Liver (tissue), 9 donors: ENCODE data around the gene EFNA2. TPM values are rescaled to one million over a fixed set of nuclear protein-coding genes. Genes with fewer than 3 reads are reported as not detected.

ENCODE experiments used
- DNase-seq: peaks from one replicate; pipeline ENCODE4 v3.0.0-alpha.2; 2017; ENCODE audit warnings: low spot score
- H3K27ac ChIP-seq, 2 donors: one replicate each; pipeline ENCODE4 v1.7.0; 2013; ENCODE audit warnings: inconsistent platforms in 2 of 2, low read length in 2 of 2, control low read depth in 1 of 2, low read depth in 1 of 2, mild to moderate bottlenecking in 1 of 2
- H3K27me3 ChIP-seq, 4 donors: one replicate each; pipeline versions ENCODE4 v1.6.1 to v1.7.0; 2013; ENCODE audit warnings: low read length in 3 of 4, inconsistent platforms in 1 of 4, mild to moderate bottlenecking in 1 of 4, moderate library complexity in 1 of 4; ENCODE audit not compliant: control insufficient read depth in 4 of 4, insufficient read depth in 4 of 4
- H3K36me3 ChIP-seq, 4 donors: one replicate each; pipeline versions ENCODE4 v1.6.1 to v1.7.0; 2013; ENCODE audit warnings: low read length in 3 of 4, mild to moderate bottlenecking in 3 of 4, low read depth in 1 of 4, moderate library complexity in 1 of 4; ENCODE audit not compliant: control insufficient read depth in 4 of 4, insufficient read depth in 3 of 4
- H3K4me1 ChIP-seq, 4 donors: one replicate each; pipeline versions ENCODE4 v1.6.1 to v1.7.0; 2013; ENCODE audit warnings: low read length in 3 of 4, mild to moderate bottlenecking in 3 of 4, moderate library complexity in 1 of 4; ENCODE audit not compliant: control insufficient read depth in 4 of 4, insufficient read depth in 4 of 4
- H3K4me3 ChIP-seq, 3 donors: one replicate each; pipeline versions ENCODE4 v1.6.1 to v1.7.0; 2013; ENCODE audit warnings: low read length in 3 of 3, control low read depth in 1 of 3, low read depth in 1 of 3, mild to moderate bottlenecking in 1 of 3
- H3K9ac ChIP-seq, 2 donors: one replicate each; pipeline ENCODE4 v1.7.0; 2013; ENCODE audit warnings: low read length in 2 of 2, mild to moderate bottlenecking in 2 of 2, moderate library complexity in 2 of 2, control low read depth in 1 of 2, low read depth in 1 of 2
- H3K9me3 ChIP-seq, 4 donors: one replicate each; pipeline versions ENCODE4 v1.6.1 to v1.7.0; 2013; ENCODE audit warnings: low read length in 3 of 4; ENCODE audit not compliant: control insufficient read depth in 4 of 4
- EGR1 ChIP-seq, 2 donors: IDR thresholded peaks; 2 replicates each; pipeline ENCODE4 v1.6.1; 2016 to 2018; ENCODE audit warnings: antibody characterized with exemption in 2 of 2, low read depth in 2 of 2
- FOXA1 ChIP-seq: IDR thresholded peaks from 2 replicates; pipeline ENCODE4 v1.6.1; 2016; ENCODE audit warnings: antibody characterized with exemption
- FOXA2 ChIP-seq: IDR thresholded peaks from 2 replicates; pipeline ENCODE4 v1.6.1; 2016; ENCODE audit warnings: antibody characterized with exemption
- GABPA ChIP-seq, 2 donors: IDR thresholded peaks in 1 of 2; conservative IDR thresholded peaks in 1 of 2; 2 replicates each; pipeline ENCODE4 v1.6.1; 2016; ENCODE audit warnings: antibody characterized with exemption in 2 of 2, mild to moderate bottlenecking in 1 of 2, moderate library complexity in 1 of 2
- HNF4A ChIP-seq, 2 donors: conservative IDR thresholded peaks; 2 replicates each; pipeline ENCODE4 v1.6.1; 2016; ENCODE audit warnings: antibody characterized with exemption in 2 of 2, mild to moderate bottlenecking in 2 of 2
- HNF4G ChIP-seq: IDR thresholded peaks from 2 replicates; pipeline ENCODE4 v1.6.1; 2016; ENCODE audit warnings: antibody characterized with exemption
- JUND ChIP-seq, 2 donors: IDR thresholded peaks; 2 replicates each; pipeline ENCODE4 v1.6.1; 2016; ENCODE audit warnings: antibody characterized with exemption in 2 of 2
- NR2F2 ChIP-seq: IDR thresholded peaks from 2 replicates; pipeline ENCODE4 v1.6.1; 2016; ENCODE audit warnings: antibody characterized with exemption
- RAD21 ChIP-seq, 2 donors: IDR thresholded peaks; 2 replicates each; pipeline ENCODE4 v1.6.1; 2016; ENCODE audit warnings: antibody characterized with exemption in 2 of 2, mild to moderate bottlenecking in 2 of 2
- RXRA ChIP-seq, 2 donors: IDR thresholded peaks; 2 replicates each; pipeline ENCODE4 v1.6.1; 2017 to 2018; ENCODE audit warnings: antibody characterized with exemption in 2 of 2, mild to moderate bottlenecking in 1 of 2
- SP1 ChIP-seq: IDR thresholded peaks from 2 replicates; pipeline ENCODE4 v1.6.1; 2018; ENCODE audit warnings: antibody characterized with exemption, mild to moderate bottlenecking
- TAF1 ChIP-seq: conservative IDR thresholded peaks from 2 replicates; pipeline ENCODE4 v1.6.1; 2016; ENCODE audit warnings: antibody characterized with exemption, mild to moderate bottlenecking
- YY1 ChIP-seq: IDR thresholded peaks from 2 replicates; pipeline ENCODE4 v1.6.1; 2016; ENCODE audit warnings: antibody characterized with exemption, mild to moderate bottlenecking
- WGBS: extraction: QIAGEN DNeasy Blood & Tissue Kit; methylation state at CpG from one replicate; pipeline ENCODE4 v1.1.7; 2013; 5-methylcytosine and 5-hydroxymethylcytosine counted together
- polyA plus RNA-seq, 2 donors: library from polyadenylated mRNA; stranded (reverse) in 1 of 2; unstranded in 1 of 2; fragments of 200-250 nt in 1 of 2; fragments of >200 nt in 1 of 2; fragmentation: Nextera tagmentation in 1 of 2; extraction: Ambion mirVana in 1 of 2; gene quantifications; one replicate each; pipeline versions ENCODE4 v1.2.1 to v1.2.3, GENCODE V29; 2013 to 2015
- total RNA-seq, 2 donors: library from RNA; depleted of rRNA; stranded (reverse); fragments of >200 nt; gene quantifications; one replicate each; pipeline ENCODE4 v1.2.3, GENCODE V29; 2014
- TF ChIP-seq, protein P1 (sequence below): IDR thresholded peaks from 2 replicates; pipeline ENCODE4 v1.6.1; 2016; ENCODE audit warnings: antibody characterized with exemption
- TF ChIP-seq, protein P2 (sequence below): IDR thresholded peaks from 2 replicates; pipeline ENCODE4 v1.6.1; 2016; ENCODE audit warnings: antibody characterized with exemption, mild to moderate bottlenecking
- TF ChIP-seq, protein P3 (sequence below): IDR thresholded peaks from 2 replicates; pipeline ENCODE4 v1.6.1; 2016; ENCODE audit warnings: antibody characterized with exemption
- TF ChIP-seq, protein P4 (sequence below): IDR thresholded peaks from 2 replicates; pipeline ENCODE4 v1.6.1; 2016; ENCODE audit warnings: antibody characterized with exemption
- TF ChIP-seq, protein P5 (sequence below): fragments of 150-350 bp; IDR thresholded peaks from 2 replicates; pipeline ENCODE4 v1.5.1; 2017; ENCODE audit warnings: improper control_type of control experiment, low read depth, low read length; ENCODE audit not compliant: missing input control
- donor health status: healthy.
- donor health status: healthy.
- donor health status: healthy.
- donor health status: healthy.
- donor health status: healthy.

Gene EFNA2
- total and polyA plus RNA-seq, 4 donors = 0.98 to 9.8 (median 4.3) TPM

DNA sequence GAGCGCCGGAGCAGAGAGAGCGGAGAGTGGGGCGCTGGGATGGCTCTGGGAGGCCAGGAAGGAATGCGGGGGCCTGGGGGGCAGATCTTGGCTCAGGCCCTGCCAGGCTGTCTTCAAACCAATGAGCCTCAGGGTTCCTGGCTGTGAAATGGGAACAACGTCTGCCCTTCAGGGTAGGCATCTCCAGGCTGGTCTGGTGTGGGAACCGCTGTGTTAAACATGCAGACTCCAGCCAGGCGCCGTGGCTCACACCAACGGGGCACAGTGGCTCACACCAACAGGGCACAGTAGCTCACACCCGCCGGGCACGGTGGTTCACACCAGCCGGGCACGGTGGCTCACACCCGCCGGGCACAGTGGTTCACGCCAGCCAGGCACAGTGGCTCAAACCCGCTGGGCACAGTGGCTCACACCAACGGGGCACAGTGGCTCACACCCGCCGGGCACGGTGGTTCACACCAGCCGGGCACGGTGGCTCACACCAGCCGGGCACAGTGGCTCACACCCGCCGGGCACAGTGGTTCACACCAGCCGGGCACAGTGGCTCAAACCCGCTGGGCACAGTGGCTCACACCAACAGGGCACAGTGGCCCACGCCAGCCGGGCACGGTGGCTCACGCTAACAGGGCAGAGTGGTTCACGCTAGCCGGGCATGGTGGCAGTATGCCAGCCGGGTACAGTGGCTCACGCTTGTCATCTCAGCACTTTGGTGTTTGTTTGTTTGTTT, 40.1 kb downstream of the EFNA2 start:
- Histone ChIP-seq H3K4me3 (peak overlapping the region in 1 of 3 donors; percentile 46), H3K4me1 (peaks cover 9 to 15% (median 10%) of the 10 kb centered on the region in 4 donors), H3K9me3 (no peaks in the 10 kb centered on the region), H3K27me3 (no peaks in the 10 kb centered on the region), H3K27ac (no peak overlapping the region), H3K9ac (no peak overlapping the region), H3K36me3 (no peaks in the 10 kb centered on the region)
- TF ChIP-seq TAF1 (no peak), FOXA2 (no peak), RXRA (IDR thresholded peaks at IDR 0.05) (no peak), JUND (IDR thresholded peaks at IDR 0.05) (no peak), HNF4A (conservative IDR thresholded peaks at IDR 0.05) (no peak), FOXA1 (no peak), EGR1 (IDR thresholded peaks at IDR 0.05; ENCODE audit: low read depth in 2 of 2) (no peak), NR2F2 (no peak), GABPA (IDR thresholded peaks at IDR 0.05 in 1 of 2, conservative IDR thresholded peaks at IDR 0.05 in 1 of 2) (no peak), RAD21 (IDR thresholded peaks at IDR 0.05) (no peak), YY1 (no peak), HNF4G (no peak), SP1 (no peak)
- TF ChIP-seq, protein P1, sequence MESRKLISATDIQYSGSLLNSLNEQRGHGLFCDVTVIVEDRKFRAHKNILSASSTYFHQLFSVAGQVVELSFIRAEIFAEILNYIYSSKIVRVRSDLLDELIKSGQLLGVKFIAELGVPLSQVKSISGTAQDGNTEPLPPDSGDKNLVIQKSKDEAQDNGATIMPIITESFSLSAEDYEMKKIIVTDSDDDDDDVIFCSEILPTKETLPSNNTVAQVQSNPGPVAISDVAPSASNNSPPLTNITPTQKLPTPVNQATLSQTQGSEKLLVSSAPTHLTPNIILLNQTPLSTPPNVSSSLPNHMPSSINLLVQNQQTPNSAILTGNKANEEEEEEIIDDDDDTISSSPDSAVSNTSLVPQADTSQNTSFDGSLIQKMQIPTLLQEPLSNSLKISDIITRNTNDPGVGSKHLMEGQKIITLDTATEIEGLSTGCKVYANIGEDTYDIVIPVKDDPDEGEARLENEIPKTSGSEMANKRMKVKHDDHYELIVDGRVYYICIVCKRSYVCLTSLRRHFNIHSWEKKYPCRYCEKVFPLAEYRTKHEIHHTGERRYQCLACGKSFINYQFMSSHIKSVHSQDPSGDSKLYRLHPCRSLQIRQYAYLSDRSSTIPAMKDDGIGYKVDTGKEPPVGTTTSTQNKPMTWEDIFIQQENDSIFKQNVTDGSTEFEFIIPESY = no peak
- TF ChIP-seq, protein P2, sequence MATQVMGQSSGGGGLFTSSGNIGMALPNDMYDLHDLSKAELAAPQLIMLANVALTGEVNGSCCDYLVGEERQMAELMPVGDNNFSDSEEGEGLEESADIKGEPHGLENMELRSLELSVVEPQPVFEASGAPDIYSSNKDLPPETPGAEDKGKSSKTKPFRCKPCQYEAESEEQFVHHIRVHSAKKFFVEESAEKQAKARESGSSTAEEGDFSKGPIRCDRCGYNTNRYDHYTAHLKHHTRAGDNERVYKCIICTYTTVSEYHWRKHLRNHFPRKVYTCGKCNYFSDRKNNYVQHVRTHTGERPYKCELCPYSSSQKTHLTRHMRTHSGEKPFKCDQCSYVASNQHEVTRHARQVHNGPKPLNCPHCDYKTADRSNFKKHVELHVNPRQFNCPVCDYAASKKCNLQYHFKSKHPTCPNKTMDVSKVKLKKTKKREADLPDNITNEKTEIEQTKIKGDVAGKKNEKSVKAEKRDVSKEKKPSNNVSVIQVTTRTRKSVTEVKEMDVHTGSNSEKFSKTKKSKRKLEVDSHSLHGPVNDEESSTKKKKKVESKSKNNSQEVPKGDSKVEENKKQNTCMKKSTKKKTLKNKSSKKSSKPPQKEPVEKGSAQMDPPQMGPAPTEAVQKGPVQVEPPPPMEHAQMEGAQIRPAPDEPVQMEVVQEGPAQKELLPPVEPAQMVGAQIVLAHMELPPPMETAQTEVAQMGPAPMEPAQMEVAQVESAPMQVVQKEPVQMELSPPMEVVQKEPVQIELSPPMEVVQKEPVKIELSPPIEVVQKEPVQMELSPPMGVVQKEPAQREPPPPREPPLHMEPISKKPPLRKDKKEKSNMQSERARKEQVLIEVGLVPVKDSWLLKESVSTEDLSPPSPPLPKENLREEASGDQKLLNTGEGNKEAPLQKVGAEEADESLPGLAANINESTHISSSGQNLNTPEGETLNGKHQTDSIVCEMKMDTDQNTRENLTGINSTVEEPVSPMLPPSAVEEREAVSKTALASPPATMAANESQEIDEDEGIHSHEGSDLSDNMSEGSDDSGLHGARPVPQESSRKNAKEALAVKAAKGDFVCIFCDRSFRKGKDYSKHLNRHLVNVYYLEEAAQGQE = no peak
- TF ChIP-seq, protein P3, sequence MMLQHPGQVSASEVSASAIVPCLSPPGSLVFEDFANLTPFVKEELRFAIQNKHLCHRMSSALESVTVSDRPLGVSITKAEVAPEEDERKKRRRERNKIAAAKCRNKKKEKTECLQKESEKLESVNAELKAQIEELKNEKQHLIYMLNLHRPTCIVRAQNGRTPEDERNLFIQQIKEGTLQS = no peak
- TF ChIP-seq, protein P4, sequence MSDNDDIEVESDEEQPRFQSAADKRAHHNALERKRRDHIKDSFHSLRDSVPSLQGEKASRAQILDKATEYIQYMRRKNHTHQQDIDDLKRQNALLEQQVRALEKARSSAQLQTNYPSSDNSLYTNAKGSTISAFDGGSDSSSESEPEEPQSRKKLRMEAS = no peak
- TF ChIP-seq, protein P5, sequence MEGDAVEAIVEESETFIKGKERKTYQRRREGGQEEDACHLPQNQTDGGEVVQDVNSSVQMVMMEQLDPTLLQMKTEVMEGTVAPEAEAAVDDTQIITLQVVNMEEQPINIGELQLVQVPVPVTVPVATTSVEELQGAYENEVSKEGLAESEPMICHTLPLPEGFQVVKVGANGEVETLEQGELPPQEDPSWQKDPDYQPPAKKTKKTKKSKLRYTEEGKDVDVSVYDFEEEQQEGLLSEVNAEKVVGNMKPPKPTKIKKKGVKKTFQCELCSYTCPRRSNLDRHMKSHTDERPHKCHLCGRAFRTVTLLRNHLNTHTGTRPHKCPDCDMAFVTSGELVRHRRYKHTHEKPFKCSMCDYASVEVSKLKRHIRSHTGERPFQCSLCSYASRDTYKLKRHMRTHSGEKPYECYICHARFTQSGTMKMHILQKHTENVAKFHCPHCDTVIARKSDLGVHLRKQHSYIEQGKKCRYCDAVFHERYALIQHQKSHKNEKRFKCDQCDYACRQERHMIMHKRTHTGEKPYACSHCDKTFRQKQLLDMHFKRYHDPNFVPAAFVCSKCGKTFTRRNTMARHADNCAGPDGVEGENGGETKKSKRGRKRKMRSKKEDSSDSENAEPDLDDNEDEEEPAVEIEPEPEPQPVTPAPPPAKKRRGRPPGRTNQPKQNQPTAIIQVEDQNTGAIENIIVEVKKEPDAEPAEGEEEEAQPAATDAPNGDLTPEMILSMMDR = no peak
- DNase-seq = no peak
- 75% methylated on average over 38 of the region's 38 CpGs for WGBS
